Neural cell (in vitro differentiated cells): Measurements from ENCODE around the gene CTXND2. TPM values are rescaled to one million over a fixed set of nuclear protein-coding genes. Genes with fewer than 3 reads are reported as not detected.

Experiments used
- H2AFZ ChIP-seq: fragments of 200-600, 300-800 bp; sonication (generic), shearing (Covaris generic); 2 replicates; pipeline ENCODE4 v1.6.0; 2014; ENCODE audit warnings: low read depth, mild to moderate bottlenecking, antibody characterized with exemption, low read length, moderate library complexity
- H3F3A ChIP-seq: fragments of 200-600 bp; shearing (Covaris generic); 2 replicates; pipeline ENCODE4 v1.6.1; 2016; ENCODE audit warnings: mild to moderate bottlenecking, moderate library complexity, mixed read lengths, antibody characterized with exemption, low read length; ENCODE audit not compliant: insufficient read depth, poor library complexity, severe bottlenecking
- H3K27ac ChIP-seq: fragments of 200-600, 300-800 bp; sonication (generic), shearing (Covaris generic); 2 replicates; pipeline ENCODE4 v1.5.1; 2014; ENCODE audit warnings: mild to moderate bottlenecking, low read length, moderate library complexity
- H3K27me3 ChIP-seq: fragments of 300-800, 200-600 bp; sonication (generic), shearing (Covaris generic); 2 replicates; pipeline ENCODE4 v1.6.0; 2014; ENCODE audit warnings: mild to moderate bottlenecking, low read depth, low read length, moderate library complexity; ENCODE audit not compliant: insufficient read depth
- H3K36me3 ChIP-seq: fragments of 300-800, 200-600 bp; sonication (generic), shearing (Covaris generic); 2 replicates; pipeline ENCODE4 v1.5.1; 2014; ENCODE audit warnings: mild to moderate bottlenecking, antibody characterized with exemption, low read length, moderate library complexity; ENCODE audit not compliant: insufficient read depth
- H3K4me2 ChIP-seq: fragments of 300-800, 200-600 bp; sonication (generic), shearing (Covaris generic); 2 replicates; pipeline ENCODE4 v1.6.0; 2014; ENCODE audit warnings: mild to moderate bottlenecking, low read length
- H3K4me3 ChIP-seq: fragments of 300-800, 200-600 bp; sonication (generic), shearing (Covaris generic); 2 replicates; pipeline ENCODE4 v1.5.1; 2014; ENCODE audit warnings: mild to moderate bottlenecking, low read length, moderate library complexity
- H3K79me2 ChIP-seq: fragments of 200-600 bp; shearing (Covaris generic); replicated peaks from 2 replicates; pipeline ENCODE4 v1.6.0; 2014; ENCODE audit warnings: mild to moderate bottlenecking, low read length, moderate library complexity; ENCODE audit not compliant: insufficient read depth
- H3K9ac ChIP-seq: fragments of 300-800, 200-600 bp; sonication (generic), shearing (Covaris generic); 2 replicates; pipeline ENCODE4 v1.6.1; 2016; ENCODE audit warnings: mild to moderate bottlenecking, low read length, mixed read lengths
- H3K9me2 ChIP-seq: fragments of 200-600 bp; shearing (Covaris generic); 2 replicates; pipeline ENCODE4 v1.6.1; 2016; ENCODE audit warnings: mild to moderate bottlenecking, low read length, mixed read lengths; ENCODE audit not compliant: insufficient read depth
- H3K9me3 ChIP-seq: fragments of 200-600, 300-800 bp; sonication (generic), shearing (Covaris generic); 2 replicates; pipeline ENCODE4 v1.6.1; 2016; ENCODE audit warnings: mild to moderate bottlenecking, mixed run types, low read length, moderate library complexity, mixed read lengths
- H4K20me1 ChIP-seq: fragments of 200-600 bp; shearing (Covaris generic); 2 replicates; pipeline ENCODE4 v1.6.1; 2016; ENCODE audit warnings: mild to moderate bottlenecking, mixed run types; ENCODE audit not compliant: insufficient read depth
- CTCF ChIP-seq: fragments of 450-650 bp; IDR thresholded peaks from 2 replicates; pipeline ENCODE4 v1.5.1; 2014; ENCODE audit warnings: antibody characterized with exemption, mild to moderate bottlenecking, moderate library complexity; ENCODE audit not compliant: poor library complexity, severe bottlenecking
- EP300 ChIP-seq: fragments of 450-650 bp; conservative IDR thresholded peaks from 2 replicates; pipeline ENCODE4 v1.6.1; 2014; ENCODE audit warnings: antibody characterized with exemption, mild to moderate bottlenecking, moderate library complexity; ENCODE audit not compliant: poor library complexity, severe bottlenecking
- EZH2 ChIP-seq: fragments of 200-600, 300-800 bp; shearing (Covaris generic), sonication (generic); IDR thresholded peaks from 2 replicates; pipeline ENCODE4 v1.6.1; 2014; ENCODE audit warnings: antibody characterized with exemption, low read length, borderline replicate concordance, mild to moderate bottlenecking; ENCODE audit not compliant: insufficient read depth, poor library complexity, severe bottlenecking
- MXI1 ChIP-seq: fragments of 450-650 bp; conservative IDR thresholded peaks from 2 replicates; pipeline ENCODE4 v1.6.1; 2014; ENCODE audit warnings: antibody characterized with exemption, mild to moderate bottlenecking; ENCODE audit not compliant: poor library complexity, severe bottlenecking
- POLR2AphosphoS5 ChIP-seq: IDR thresholded peaks from 2 replicates; pipeline ENCODE4 v1.6.1; 2012
- RAD21 ChIP-seq: fragments of 450-650 bp; conservative IDR thresholded peaks from 2 replicates; pipeline ENCODE4 v1.6.1; 2014; ENCODE audit warnings: antibody characterized with exemption, mild to moderate bottlenecking, moderate library complexity
- REST ChIP-seq: IDR thresholded peaks from 2 replicates; pipeline ENCODE4 v1.6.1; 2012; ENCODE audit warnings: borderline replicate concordance
- SMC3 ChIP-seq: fragments of 450-650 bp; conservative IDR thresholded peaks from 2 replicates; pipeline ENCODE4 v1.6.1; 2014; ENCODE audit warnings: antibody characterized with exemption, mild to moderate bottlenecking, moderate library complexity; ENCODE audit not compliant: poor library complexity
- TAF1 ChIP-seq: IDR thresholded peaks from 2 replicates; pipeline ENCODE4 v1.6.1; 2012; ENCODE audit warnings: low read depth
- polyA plus RNA-seq: library from polyadenylated mRNA; depleted of rRNA; stranded (reverse); fragments of >200 nt; gene quantifications from 2 replicates; pipeline ENCODE4 v1.2.3, GENCODE V29; 2014

CTXND2 gene
- polyA plus RNA-seq, 1 donor from 2014 or later = not detected

- Histone ChIP-seq H2AFZ (no peak overlapping the region), H3K27me3 (no peaks in the 10 kb centered on the region), H3F3A (no peaks in the 10 kb centered on the region), H3K4me3 (no peak overlapping the region), H3K36me3 (no peaks in the 10 kb centered on the region), H3K9me3 (no peaks in the 10 kb centered on the region), H3K4me2 (no peak overlapping the region), H3K79me2 (no peaks in the 10 kb centered on the region), H3K27ac (no peak overlapping the region), H3K9ac (no peak overlapping the region), H4K20me1 (no peaks in the 10 kb centered on the region), H3K9me2 (no peaks in the 10 kb centered on the region)
- TF ChIP-seq TAF1 (no peak), CTCF (no peak), EP300 (no peak), EZH2 (no peak), MXI1 (no peak), POLR2AphosphoS5 (no peak), REST (no peak)
Measured at GRCh38 chr1:150906813-150907212, 19.9 kb downstream of the CTXND2 start.

GRCh38 chr1:150909585-150910180 is 22.7 kb downstream of the CTXND2 start:
- Histone ChIP-seq H3K9me2 (no peaks in the 10 kb centered on the region), H3F3A (no peaks in the 10 kb centered on the region), H3K9ac (no peak overlapping the region), H2AFZ (no peak overlapping the region), H3K79me2 (no peaks in the 10 kb centered on the region), H4K20me1 (no peaks in the 10 kb centered on the region), H3K9me3 (no peaks in the 10 kb centered on the region), H3K4me3 (no peak overlapping the region), H3K4me2 (no peak overlapping the region), H3K36me3 (no peaks in the 10 kb centered on the region), H3K27me3 (no peaks in the 10 kb centered on the region), H3K27ac (no peak overlapping the region)
- TF ChIP-seq SMC3 = no peak
- no peak for TF ChIP-seq EZH2
- TF ChIP-seq EP300 = no peak
- no peak for TF ChIP-seq MXI1
- TF ChIP-seq TAF1 = no peak
- no peak for TF ChIP-seq POLR2AphosphoS5
- TF ChIP-seq CTCF = no peak
- no peak for TF ChIP-seq REST
- TF ChIP-seq RAD21 = no peak
